ENCODE results near the gene INIP.
A peak's percentile ranks its signal among the peaks of the same experiment; 100 is the strongest.
"Not testable (repeated sequence)": the region's sequence is repeated elsewhere in the genome, so short reads cannot be mapped to it uniquely, and the experiment has no call there.

The INIP gene

GRCh38 chr9:112734892-112735291 is 17.0 kb upstream of the INIP start:
- no peak for DNase-seq

GRCh38 chr9:112731971-112732370 is 14.1 kb upstream of the INIP start:
- no peak for DNase-seq

GRCh38 chr9:112728401-112728800 is 10.5 kb upstream of the INIP start:
- DNase-seq, result no peak

GRCh38 chr9:112726428-112726827 is 8.5 kb upstream of the INIP start:
- peak; percentile 1 for DNase-seq

- no peak for DNase-seq
These were observed 8.0 kb upstream of the INIP start for GRCh38 chr9:112725961-112726360.

- DNase-seq, result not testable (repeated sequence)
These were observed 4.8 kb upstream of the INIP start for GRCh38 chr9:112722749-112723148.

GRCh38 chr9:112720113-112720780 is 2.3 kb upstream of the INIP start:
- DNase-seq, result peak; percentile 35

GRCh38 chr9:112719696-112720095 is 1.8 kb upstream of the INIP start:
- DNase-seq, result no peak

GRCh38 chr9:112719241-112719691 is 1.3 kb upstream of the INIP start:
- peak; percentile 24 for DNase-seq

- DNase-seq, result no peak
These were observed 5.2 kb downstream of the INIP start for GRCh38 chr9:112712678-112713077.

- DNase-seq, result peak; percentile 16
These were observed 6.7 kb downstream of the INIP start for GRCh38 chr9:112711050-112711689.

GRCh38 chr9:112705768-112706427 is 12.0 kb downstream of the INIP start:
- no peak for DNase-seq

- DNase-seq, result no peak
These were observed 14.6 kb downstream of the INIP start for GRCh38 chr9:112703304-112703703.

- DNase-seq, result no peak
These were observed 17.8 kb downstream of the INIP start for GRCh38 chr9:112700085-112700484.

GRCh38 chr9:112699230-112699629 is 18.7 kb downstream of the INIP start:
- no peak for DNase-seq

- no peak for DNase-seq
These were observed 21.5 kb downstream of the INIP start for GRCh38 chr9:112696461-112696860.

- no peak for DNase-seq
These were observed 23.0 kb downstream of the INIP start for GRCh38 chr9:112694706-112695555.

- no peak for DNase-seq
These were observed 28.7 kb downstream of the INIP start for GRCh38 chr9:112689161-112689740.

GRCh38 chr9:112680731-112681402 is 37.0 kb downstream of the INIP start:
- DNase-seq, result no peak

GRCh38 chr9:112677040-112677439 is 40.9 kb downstream of the INIP start:
- DNase-seq, result no peak

GRCh38 chr9:112673221-112673620 is 44.7 kb downstream of the INIP start:
- DNase-seq, result not testable (repeated sequence)

GRCh38 chr9:112670991-112671625 is 46.8 kb downstream of the INIP start:
- DNase-seq, result no peak
